HG02763 (cell line): ENCODE results near the gene CDKN2C.
"Not testable (repeated sequence)": the region's sequence is repeated elsewhere in the genome, so short reads cannot be mapped to it uniquely, and the experiment has no call there.

Source experiments
- ATAC-seq: cut with Tn5 transposase; IDR thresholded peaks from one replicate; pipeline ENCODE4 v1.9.1; 2021; ENCODE audit warnings: mild to moderate bottlenecking, moderate library complexity; ENCODE audit not compliant: unreplicated experiment

CDKN2C gene

DNA sequence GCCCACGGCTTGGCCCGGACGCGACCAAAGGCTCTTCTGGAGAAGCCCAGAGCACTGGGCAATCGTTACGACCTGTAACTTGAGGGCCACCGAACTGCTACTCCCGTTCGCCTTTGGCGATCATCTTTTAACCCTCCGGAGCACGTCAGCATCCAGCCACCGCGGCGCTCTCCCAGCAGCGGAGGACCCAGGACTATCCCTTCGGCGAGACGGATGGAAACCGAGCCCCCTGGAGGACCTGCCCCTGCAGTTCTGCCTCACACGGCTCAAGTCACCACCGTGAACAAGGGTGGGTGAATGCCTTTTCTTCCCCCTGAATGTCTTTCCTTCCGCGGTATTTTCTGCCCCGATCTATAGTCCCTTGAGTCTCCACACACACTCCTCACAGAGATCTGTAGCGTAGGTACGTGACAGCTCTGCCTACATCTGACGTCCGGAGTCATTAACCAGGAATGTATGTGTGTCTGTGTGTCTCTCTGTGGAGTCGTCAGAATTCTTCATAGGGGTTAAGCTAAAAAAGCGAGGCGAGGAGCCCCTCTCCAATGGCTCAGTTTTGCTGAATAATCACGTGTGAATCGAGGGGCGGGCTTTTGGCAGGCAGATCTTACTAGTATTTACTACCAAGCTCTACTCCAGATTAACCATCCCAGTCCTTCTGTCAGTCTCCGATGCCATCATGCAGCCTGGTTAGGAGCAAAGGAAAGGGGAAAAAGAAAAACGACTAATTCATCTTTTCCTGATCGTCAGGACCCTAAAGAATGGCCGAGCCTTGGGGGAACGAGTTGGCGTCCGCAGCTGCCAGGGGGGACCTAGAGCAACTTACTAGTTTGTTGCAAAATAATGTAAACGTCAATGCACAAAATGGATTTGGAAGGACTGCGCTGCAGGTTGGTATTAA is at the start of gene CDKN2C:
TSS of gene CDKN2C (plus strand) at position 635 of the 898 bp plus-strand sequence. CDS start at position 759, 124 bp downstream.
- ATAC-seq = peak; percentile 25

DNA sequence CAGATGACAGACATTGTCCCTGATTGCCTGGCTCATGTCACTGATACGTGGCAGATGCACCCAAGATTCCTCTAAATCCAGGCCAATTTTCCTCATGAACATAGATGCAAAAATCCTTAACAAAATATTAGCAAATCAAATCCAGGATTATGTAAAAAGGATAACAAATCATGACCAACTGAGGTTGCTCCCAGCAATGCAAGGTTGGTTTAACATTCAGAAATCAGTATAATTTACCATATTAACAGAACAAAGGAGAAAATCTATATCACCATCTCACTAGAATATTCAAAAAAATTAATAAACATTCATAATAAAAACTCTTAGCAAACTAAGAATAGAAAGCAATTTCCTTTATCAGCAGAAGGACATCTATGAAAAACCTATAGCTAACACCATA is 49.6 kb upstream of the CDKN2C start:
- ATAC-seq = no peak

GRCh38 chr1:50921029-50921428 is 49.0 kb upstream of the CDKN2C start:
- ATAC-seq = no peak

DNA sequence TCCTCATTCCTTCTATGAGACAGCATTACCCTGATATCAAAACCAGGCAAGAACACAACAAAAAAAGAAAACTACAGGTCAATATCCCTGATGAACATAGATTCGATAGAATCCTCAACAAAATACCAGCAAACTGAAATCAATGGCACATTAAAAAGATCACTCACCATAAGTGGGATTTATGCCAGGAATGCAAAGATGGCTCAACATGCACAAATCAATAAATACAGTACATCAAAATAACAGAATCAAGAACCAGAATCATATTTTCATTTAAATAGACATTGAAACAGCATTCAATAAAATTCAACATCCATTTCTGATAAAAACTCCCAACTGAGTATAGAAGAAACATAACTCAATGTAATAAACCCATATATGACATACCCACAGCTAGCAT is 46.5 kb upstream of the CDKN2C start:
- ATAC-seq = no peak

DNA sequence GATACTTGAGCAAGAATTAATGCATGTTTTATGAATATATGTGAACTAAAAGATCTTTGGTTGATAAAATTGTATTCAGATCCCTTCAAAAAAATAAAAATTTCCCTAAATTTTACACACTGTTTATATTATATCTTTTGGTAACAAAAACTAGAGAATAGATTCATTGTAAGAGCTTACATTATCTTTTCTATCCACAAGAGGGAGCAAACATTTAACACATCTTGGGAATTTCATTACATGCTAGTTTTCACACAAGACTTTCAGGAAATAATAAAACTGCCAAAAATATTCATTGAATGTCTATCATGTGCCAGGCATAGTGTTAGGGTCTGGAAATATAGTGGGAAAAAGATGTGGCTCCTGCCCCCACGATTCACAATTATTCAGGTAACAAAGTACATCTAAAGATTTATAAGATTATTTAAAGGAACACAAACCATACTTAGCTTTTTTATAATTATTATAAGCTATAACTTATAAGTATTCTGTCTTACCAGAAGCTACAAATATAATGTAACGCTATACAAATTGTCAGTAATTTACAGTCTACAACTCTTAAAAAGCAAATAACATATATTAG is 40.6 kb upstream of the CDKN2C start:
- no peak for ATAC-seq

- peak; percentile 64 for ATAC-seq
Measured at GRCh38 chr1:50930193-50930592, 39.9 kb upstream of the CDKN2C start.

- no peak for ATAC-seq
Measured at GRCh38 chr1:50930965-50931737, 38.9 kb upstream of the CDKN2C start.

DNA sequence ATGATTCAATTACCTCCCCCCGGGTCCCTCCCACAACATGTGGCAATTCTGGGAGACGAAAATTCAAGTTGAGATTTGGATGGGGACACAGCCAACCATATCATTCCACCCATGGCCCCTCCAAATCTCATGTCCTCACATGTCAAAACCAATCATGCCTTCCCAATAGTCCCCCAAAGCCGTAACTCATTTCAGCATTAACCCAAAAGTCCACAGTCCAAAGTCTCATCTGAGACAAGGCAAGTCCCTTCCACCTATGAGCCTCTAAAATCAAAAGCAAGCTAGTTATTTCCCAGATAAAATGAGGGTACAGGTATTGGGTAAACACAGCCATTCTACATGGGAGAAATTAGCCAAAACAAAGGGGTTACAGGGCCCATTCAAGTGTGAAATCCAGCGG is 38.0 kb upstream of the CDKN2C start:
- not testable (repeated sequence) for ATAC-seq

- not testable (repeated sequence) for ATAC-seq
Measured at GRCh38 chr1:50933770-50934169, 36.3 kb upstream of the CDKN2C start.

- no peak for ATAC-seq
Measured at GRCh38 chr1:50934838-50935237, 35.2 kb upstream of the CDKN2C start.

GRCh38 chr1:50935276-50935675 is 34.8 kb upstream of the CDKN2C start:
- ATAC-seq = not testable (repeated sequence)

- no peak for ATAC-seq
Measured at GRCh38 chr1:50936321-50936720, 33.7 kb upstream of the CDKN2C start.

- ATAC-seq = no peak
Measured at GRCh38 chr1:50940291-50940690, 29.8 kb upstream of the CDKN2C start.

DNA sequence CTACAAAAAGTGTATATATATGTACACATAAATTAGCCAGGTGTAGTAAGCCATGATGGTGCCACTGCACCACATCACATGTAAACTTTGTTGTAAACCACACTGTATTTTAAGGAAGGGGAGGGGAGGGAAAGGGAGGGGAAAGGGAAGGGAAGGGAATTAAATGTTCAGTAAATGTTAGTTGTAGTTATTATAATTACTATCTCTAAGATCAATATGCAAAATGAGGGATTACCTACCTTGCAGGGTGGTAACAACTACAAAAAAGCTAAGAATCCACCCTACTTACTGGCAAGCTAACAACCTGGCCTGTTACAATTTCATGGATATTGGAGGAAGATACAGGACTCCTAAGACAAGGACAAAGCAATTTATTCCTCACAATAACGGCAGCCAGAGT is 27.7 kb upstream of the CDKN2C start:
- ATAC-seq = no peak

DNA sequence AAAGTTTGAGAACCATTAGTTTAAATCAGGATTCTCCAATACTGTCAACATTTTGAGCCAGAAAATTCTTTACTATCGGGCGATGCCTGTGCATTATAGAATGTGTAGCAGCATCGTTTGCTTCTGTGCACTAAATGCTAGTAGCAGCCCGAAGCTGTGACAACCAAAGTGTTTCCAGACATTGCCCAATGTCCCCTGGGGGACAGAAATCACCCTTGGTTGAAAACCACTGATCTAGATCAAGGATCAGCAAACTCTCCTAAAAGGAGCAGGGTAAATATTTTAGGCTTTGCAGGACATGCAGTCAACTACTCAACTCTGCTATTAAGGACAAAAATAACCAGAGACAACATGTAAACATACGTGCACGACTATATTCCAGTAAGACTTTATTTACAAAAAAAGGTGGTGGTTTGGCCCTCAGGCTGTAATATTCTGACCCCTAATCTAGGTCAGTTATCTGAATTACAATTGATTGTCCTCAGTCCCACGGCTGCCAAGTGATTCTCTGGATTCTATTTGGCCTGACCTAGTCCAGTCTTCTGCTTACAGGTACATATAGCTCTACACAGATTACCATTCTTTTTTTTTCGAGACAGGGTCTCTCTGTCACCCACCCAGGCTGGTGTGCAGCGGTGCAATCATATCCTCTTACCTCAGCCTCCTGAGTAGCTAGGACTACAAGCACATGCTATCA is 20.6 kb upstream of the CDKN2C start:
- ATAC-seq = no peak

DNA sequence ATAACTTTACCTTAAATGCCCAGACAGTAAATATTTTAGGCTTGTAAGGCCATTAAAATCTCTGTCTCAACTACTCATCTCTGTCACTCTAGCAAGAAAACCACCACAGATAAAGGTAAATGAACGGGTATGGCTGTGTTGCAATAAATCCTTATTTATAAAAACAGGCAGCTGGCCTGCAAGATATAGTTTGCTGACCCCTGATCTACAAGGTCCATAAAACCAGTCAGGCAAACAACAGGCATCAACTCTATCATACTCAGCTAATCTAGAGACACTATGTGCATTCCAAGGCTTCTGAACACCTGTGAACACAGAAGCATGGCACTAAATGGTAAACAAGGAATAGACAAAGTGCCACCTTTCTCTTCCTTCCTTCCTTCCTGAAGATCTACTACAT is 19.6 kb upstream of the CDKN2C start:
- no peak for ATAC-seq

GRCh38 chr1:50952566-50952965 is 17.5 kb upstream of the CDKN2C start:
- not testable (repeated sequence) for ATAC-seq

DNA sequence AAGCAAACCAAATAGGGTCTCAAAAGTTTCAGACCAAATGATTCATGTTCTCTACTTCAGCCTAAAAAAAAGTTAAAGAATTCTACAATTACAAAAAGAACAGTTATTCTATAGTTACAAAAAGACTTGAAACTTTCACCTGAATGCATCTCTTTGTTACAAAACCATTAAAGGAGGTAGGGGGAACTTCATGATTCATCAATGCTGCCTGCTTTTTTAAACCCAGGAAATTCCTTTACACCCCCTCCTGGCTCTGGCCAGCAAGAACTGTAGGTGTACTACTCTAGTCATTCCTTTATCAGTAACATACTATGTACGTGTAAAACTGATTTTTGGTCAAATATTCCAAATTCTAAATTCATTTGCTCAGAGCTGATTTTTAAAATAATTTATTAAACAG is 14.9 kb upstream of the CDKN2C start:
- ATAC-seq = no peak

DNA sequence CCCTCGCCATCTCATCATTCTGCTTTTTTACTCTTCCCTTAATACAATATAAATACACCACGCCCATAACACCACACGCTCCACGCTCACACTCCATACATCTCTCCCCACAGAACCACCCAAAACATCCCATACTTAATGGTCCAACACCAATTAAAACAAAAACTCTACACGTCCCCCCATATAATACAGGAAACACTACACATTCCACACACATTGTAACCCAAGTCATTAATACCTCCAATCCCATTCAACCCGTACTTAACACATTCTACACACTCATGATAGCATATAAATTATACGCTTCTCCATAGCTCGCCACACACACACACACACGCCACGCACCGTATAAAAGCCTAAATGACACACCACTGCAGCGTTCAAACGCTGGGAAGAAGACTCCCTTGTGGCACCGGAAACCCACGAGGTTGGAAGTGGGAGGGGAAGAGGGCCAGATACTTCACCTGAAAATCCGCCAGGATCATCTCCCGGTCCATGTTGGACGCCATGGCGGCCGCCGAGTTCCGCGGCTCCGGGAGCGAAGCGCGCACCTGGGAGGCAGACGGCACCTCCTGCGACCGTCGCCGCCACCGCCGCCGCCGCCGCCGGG is 10.6 kb upstream of the CDKN2C start:
- ATAC-seq = no peak
